ENCODE results near the gene COMMD10.
A peak's percentile ranks its signal among the peaks of the same experiment; 100 is the strongest.
"Not testable (repeated sequence)": the region's sequence is repeated elsewhere in the genome, so short reads cannot be mapped to it uniquely, and the experiment has no call there.

Gene COMMD10

DNA sequence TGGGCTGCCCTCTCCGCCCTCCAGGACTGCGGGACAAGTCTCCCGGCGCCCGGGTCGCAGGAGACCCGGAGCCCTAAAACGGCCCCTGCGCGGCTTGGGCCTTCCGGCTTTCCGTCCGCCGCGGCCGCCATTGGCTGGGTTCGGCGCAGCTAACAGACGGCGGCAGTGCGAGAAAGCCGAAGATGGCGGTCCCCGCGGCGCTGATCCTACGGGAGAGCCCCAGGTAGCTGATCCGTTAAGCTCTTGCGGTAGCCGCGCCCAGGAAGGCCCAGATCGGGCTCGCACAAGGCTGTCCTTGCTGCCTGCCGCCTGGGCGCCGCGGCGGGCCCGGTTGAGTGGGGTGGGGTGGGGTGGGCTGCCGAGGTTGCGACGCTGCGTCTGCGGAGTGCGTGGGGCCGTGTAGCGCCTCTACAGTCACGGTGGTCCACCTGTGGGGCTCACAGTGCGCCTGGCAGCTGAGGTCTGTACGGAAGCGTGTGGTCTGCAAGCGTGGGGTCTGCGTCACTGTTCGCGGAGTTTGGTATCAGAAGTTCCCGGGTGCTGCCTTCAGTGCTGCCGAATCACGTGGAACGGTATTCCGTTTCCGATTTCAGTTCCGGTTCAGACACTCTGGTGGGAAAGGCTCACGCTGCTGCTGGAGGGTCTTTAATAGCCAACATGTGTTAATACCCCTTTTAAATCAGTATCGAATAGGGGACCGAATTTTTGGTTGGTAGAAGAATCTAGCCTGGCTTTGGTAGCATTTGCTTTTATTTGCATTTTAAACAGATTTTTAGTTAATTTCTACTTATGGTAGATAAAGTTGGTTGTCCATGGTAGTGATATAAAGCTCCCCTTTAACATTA is at the start of gene COMMD10:
Gene COMMD10, plus strand, starts transcription at position 155 of the 845 bp plus-strand sequence.
- peak; percentile 70 for DNase-seq

DNA sequence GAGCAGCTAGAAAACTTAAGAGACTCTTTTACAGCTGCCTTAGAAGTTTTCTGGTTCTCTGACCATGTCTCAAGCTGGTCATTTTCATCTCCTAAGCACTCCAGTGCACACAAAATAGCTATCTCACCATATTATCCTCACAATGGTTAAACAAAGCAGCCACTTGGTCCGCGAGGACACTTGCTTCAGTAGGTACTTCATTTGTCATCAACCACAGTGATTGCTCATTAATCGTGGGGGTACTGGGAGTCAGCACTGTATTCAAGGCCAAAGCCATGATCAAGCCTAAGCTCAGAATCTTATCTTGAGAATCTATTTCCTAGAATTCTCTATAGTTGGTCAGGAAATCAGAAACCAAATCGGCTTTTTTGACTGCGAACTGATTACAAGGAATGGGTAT is 49.7 kb upstream of the COMMD10 start:
- DNase-seq, result no peak

DNA sequence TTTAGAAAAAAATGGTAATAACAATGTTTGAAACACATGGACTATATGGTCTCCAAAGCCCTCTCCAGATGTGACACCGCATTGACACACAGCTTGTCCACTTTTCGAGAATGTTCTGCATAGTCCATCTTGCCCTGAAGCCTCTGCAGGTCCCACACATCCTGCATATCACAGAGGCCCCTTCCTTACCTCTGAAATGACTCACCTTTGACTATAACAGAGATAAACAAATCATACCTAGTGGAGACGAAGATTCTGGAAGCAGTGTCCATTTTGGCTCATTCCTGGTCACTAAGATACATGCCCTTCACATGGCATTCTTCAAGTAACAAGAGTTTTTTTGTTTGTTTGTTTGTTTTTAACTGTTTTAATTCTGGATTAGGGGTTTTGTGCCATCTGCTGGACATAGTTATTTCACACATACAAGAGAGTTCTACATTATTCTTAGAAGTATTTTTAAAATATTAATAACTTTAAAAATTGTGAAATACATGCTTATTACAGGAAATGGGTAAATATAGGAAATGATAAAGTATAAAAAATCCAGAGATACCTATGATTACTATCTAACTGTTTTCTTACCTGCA is 47.5 kb upstream of the COMMD10 start:
- DNase-seq, result no peak

DNA sequence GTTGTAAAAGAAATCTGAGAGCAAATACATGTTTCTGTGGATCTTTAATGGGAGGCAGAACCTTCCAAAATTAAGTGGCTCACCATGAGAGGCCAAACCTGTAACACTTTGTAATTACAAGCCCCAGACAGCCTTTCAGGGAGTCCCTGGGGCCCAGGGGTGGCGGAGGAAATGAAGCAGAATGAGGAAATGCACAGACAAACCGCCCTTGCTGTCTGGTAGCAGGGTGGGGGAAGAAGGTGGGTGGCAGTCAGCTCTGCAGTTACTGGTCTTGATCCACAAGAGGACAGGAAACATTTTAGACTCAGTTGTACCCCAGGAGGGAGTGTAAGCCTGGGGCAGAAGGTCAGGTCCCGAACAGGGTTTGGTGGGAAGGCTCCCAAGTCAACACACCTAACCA is 46.0 kb upstream of the COMMD10 start:
- DNase-seq, result no peak

DNA sequence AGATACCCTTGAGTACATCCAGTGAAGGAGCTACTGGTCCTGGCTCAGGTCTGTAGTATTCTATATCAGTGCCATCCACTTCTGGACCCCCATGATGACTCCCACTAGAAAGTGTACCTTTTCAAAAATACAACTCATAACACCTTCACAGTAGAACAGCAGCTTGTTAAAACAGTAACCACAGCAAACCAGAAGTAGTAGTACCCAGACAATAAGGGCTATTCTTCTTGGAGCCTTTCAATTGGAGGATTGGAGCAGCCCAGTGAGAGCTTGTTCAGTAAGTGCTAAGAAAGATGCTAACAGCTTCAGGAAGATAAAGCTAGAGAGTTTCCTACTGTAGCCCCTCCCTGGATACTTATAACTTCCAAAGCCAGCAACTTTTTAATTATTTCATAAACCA is 42.5 kb upstream of the COMMD10 start:
- DNase-seq, result no peak

DNA sequence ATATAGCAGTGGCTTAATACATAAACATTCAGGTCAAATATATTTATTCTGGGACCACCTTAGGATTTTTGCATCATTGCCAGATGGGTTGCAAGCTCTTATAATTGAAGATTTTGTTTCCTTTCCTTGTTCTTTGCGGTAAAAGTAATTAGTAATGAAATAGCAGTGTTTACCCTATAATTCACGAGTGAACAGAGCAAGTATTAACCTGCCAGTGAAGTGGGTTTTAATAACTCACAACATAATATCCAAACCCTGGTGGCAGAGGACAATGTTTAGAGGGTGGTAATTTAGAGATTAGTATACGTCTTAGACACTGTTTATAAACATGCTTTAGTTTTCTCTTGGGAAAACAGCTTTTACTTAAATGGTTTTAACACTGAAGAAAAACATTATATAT is 40.8 kb upstream of the COMMD10 start:
- no peak for DNase-seq

DNA sequence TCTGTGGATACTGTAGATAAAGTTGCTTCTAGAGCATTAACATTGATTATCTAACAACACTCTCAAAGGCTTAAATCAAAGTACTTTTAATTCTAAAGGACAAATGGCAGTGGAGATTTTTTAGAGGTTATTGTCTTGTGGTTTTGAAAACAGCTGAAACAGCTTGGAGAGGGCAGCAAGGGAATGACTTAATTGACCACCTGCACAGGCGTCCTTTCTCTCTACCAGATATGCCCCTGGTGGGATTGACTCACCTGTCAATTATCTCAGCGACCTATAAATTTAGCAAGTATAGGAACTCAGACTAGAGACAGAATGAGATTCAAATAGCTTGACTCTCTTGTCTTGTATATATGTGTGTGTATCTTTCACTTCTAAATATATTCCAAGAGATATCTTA is 39.0 kb upstream of the COMMD10 start:
- DNase-seq, result no peak

DNA sequence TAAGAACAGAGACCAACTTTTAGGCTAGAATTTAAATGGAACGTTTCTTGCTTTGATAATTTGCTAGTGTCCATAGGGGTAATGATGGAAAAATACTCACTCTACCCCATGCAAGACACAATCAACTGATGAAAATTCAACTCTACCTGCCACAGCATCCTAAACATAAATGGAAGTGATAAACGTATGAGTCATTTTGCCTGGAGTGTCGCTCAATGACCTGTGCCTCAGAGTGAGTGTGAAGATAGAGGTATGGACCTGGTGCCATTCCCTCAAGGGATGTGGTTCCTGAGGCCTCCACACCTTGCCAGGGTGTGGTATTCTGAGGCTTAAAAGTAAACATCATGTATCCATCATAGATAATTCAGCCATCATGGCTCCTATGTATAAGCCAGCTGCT is 38.6 kb upstream of the COMMD10 start:
- no peak for DNase-seq

DNA sequence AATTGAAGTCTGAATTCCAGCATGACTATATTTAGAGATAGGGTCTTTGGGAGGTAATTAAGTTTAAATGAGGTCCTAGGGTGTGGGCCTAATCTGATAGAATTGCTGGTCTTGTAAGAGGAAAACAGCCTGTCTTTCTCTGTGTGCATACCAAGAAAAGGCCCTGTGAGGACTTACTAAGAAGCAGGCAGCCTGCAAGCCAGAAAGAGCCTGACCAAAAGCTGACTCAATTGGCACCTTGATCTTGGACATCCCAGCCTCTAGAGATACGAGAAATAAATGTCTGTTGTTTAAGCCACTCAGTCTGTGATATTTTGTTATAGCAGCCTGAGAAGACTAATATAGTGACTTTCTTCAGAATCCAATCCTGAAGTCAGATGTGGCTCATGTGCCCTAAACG is 38.0 kb upstream of the COMMD10 start:
- DNase-seq, result no peak

DNA sequence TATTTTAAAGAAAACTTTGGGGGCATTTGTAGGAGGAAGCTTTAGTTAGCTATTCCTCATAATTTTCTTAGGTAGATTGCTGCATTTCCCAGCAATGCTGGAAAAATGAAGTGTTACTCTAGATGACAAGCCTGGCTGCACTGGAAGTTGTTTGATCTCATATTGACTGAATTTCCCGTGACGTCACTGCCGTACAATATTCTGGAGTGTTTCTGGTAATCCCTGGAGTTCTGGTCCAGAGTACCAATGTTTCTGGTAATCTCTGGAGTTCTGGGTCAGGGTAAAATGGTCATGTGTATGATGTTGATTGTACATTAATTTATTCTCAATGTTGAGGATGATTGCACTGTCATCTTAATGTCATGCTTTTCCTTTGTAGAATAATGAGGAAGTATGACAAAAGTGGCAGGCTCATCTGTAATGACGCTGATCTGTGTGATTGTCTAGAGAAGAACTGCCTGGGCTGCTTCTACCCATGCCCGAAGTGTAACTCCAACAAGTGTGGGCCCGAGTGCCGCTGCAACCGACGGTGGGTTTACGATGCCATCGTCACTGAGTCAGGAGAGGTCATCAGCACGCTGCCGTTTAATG is 26.4 kb upstream of the COMMD10 start:
- no peak for DNase-seq

DNA sequence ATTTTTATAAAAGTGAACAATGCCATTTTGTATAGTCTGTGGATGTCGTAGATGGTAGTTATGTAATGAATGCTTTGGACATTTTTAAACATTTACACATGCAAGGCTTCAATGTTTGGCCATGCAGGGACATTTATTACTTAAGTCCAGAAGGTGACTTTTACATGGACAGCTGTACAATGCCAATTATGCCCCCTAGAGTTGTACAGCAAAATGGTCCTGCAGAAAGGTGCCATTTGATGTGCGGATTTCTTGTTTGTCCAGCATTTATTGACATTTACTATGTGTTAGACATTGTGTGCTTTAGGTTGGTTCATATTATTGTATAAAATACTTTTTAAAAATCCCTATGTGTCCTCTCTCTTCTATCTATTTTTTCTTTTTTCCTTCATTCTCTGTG is 22.5 kb upstream of the COMMD10 start:
- no peak for DNase-seq

DNA sequence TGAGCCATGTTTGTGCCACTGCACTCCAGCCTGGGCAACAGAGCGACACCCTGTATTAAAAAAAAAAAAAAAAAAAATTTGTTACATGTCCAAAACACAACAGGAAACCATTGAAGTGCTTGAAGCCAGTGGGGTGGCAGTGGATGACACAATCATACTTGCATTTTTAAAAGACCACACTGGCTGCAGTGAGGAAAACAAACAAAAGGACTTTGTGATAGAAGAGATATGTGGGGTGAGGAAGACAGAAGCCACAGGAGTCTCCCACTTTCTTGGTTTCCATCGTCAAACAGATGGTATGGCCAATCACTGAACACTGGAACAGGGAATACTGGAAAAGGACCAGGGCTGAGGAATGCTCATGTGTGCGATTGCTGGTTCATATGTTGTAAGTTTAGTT is 20.9 kb upstream of the COMMD10 start:
- no peak for DNase-seq

DNA sequence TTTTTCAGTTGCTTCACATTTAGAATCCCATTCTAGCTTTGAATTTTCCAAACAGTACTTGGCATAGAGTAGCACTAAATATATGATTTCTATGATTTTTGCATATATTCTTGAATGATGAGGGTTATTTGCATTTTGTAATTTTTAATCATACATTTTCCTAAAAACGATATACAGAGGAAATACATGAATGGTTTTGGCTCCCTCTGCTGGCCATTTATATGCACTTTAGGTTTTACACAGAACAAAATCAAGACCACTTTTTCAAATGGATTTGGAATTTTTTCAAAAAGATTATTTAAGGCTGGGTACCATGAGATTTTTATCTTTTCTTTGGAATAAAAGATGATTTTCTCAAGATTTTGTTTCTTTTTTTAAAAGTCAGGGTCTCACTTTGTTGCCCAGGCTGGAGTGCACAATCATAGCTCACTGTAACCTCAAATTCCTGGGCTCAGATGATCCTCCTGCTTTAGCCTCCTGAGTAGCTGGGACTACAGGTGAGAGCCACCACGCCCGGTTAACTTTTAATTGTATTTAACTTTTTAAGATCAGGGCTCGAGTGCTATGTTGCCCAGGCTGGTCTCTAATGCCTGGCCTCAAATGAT is 16.7 kb upstream of the COMMD10 start:
- DNase-seq, result peak; percentile 26

DNA sequence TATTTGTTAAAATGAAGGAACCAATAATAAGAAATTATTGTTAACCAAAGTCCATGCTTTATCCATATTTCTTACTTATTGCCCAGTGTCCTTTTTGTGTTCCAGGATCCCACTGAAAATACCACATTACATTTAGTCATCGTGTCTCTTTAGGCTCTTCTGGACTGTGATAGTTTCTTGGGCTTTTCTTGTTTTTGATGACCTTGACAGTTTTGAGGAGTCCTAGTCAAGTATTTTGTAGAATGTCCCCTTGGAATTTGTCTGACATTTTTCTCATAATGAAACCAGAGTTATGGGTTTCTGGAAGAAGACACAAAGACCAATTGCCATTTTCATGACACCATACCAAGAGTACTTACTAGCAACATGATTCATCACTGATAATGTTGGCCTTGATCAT is 13.6 kb upstream of the COMMD10 start:
- no peak for DNase-seq

DNA sequence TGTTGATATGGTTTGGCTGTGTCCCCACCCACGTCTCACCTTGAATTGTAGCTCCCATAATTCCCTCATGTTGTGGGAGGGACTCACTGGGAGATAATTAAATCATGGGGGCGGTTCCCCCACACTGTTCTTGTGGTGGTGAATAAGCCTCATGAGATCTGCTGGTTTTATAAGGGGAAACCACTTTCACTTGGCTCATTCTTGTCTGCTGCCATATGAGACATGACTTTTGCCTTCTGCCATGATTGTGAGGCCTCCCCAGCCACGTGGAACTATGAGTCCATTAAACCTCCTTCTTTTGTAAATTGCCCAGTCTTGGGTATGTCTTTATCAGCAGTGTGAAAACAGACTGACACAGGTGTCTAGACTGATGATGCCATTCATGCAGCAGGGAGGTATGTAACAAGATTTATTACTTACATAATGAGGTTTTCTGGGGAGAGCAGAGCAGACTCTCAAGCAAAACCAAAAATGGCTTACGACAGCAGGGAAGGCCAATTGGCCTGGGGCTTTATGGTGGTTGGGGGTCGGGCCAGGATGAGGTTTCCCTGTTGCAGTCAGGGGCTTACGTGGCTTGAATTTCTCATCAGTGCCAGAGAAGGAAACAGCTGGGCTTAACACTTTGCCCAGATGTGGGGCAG is 9.5 kb upstream of the COMMD10 start:
- DNase-seq, result no peak

DNA sequence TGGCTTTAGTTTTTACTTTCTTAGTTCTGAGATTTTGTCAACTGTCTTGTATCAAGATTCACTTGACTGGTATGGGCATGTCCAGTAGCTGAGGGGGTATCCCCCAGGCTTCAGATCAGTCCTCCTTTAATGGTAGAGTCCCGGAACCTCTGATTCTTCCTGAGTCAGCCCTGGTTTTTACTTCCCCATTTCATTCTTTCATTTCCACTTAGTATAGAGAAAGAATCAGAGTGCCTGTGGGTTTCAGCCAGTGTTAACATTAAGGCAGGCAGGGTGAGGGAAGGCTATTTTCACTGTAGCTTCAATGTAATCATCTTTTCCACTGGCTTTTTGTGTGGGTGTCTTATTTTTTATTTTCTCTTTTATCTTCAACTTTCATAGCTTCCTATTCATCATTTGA is 8.3 kb upstream of the COMMD10 start:
- no peak for DNase-seq

DNA sequence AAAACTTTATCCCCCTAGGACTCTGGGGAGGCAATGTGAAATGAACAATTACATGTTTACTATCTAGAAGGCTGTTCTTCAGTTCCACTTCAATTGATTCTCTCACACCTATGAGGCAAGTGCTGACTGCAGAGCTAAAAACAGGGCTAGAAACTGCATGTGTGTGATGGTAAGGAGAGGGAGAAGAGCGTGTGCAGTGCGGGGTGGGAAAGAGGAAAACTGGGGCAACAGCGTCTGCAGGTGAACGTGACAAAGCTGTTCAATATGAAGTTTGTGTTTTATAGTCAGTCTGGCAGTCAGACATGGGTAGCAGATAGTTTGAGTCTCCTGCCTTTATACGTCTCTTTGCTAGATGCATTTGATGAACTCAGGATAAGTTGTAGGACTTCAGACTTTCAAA is 6.6 kb upstream of the COMMD10 start:
- no peak for DNase-seq

DNA sequence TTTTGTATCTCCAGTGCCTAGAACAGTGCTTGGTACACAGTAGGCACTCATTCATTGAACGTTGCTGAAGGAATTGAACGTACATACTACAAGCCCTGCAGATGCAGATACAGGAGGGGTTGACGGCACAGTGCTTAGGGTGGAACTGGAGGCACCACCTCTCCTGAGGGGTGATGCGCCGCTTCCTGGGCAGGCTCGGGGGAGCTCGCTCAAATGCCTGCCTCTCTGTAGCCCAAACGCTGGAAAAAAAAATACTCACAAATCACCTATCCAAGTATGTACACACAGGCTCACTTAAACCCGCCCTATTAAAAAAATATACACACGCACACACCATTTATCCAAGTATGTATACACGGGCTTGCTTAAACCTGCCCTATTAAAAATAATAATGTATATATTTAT is 536 bp upstream of the COMMD10 start:
- peak; percentile 40 for DNase-seq

DNA sequence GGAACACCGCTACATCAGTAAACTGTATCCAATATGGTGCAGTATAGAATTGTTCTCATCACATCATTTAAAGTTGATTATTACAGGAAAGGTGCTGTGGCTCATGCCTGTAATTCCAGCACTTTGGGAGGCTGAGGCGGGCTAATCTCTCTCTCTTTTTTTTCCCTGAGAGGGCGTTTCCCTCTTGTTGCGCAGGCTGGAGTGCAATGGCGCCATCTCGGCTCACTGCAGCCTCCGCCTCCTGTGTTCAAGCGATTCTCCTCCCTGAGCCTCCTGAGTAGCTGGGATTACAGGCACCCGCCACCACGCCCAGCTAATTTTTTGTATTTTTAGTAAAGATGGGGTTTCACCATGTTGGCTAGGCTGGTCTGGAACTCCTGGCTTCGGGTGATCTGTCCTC is 1.5 kb downstream of the COMMD10 start:
- DNase-seq, result not testable (repeated sequence)

DNA sequence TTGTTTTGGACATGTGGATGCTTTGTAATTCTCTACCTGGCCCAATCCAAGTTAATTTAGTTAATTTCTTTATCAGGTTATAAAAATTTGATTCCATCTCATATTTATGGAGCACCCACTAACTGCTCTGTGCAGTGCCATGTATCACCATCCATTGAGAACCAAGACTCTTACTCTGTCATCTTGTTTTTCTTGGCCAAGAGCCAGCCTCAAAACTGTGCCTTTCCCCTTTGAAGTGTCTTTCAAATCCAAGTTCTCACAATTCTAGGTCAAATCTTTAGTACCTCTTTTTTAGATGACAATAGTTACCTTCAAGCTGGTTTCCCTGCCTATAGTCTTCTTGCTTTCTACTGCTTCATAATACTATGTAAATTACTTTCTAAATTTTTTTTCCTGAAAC is 3.2 kb downstream of the COMMD10 start:
- no peak for DNase-seq

DNA sequence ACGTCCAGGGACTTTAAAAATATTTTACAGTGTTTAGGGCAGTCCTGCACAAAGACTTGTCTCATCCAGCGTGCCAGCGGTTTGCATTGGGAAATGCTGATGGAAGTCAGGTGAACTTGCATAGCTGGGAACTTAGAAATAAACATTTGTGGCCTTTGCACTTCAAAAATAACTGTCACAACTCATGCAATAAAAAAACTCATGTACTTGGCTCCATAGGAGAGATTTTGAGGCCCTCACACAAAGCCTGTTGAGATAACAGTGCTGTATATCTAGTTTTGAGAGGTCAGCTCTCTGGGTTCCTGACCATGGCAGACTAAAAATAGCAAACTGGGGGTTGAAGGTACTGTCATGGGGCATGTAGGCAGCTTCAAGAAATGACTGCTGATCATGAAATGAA is 5.5 kb downstream of the COMMD10 start:
- DNase-seq, result no peak

DNA sequence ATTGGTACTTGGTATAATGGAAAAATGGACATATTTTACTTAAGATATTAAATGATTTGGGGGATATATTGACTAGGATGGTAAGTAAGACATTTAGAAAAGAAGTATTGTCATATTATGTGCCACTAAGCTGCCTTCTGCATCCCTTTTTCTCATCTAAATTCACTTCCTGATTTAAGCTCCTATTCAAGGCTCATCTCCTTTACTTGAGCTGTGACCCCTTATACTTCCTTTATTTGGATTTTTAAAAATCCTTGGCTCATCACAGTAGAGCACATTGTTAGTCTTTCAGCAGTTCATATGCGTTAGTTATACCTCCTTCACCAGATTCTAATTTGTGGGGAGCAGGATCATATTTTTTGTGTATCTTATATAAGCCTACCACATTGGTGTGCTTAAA is 6.6 kb downstream of the COMMD10 start:
- no peak for DNase-seq

DNA sequence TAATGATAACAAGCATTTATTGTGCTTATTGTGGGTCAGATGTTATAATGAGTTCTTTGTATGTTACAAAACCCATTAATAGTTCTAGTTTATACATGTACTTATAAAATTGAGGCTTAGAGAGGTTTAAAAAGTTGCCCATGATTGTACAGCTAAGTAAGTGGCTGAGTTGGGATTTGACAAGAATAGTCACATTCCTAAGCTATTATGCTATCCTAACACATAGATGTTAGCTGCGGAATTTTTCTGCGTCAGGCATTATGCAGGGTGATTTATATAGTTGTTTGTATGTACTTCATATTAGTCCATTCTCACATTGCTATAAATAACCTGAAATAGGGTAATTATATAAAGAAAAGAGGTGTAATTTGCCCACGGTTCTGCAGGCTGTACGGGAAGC is 12.5 kb downstream of the COMMD10 start:
- no peak for DNase-seq

DNA sequence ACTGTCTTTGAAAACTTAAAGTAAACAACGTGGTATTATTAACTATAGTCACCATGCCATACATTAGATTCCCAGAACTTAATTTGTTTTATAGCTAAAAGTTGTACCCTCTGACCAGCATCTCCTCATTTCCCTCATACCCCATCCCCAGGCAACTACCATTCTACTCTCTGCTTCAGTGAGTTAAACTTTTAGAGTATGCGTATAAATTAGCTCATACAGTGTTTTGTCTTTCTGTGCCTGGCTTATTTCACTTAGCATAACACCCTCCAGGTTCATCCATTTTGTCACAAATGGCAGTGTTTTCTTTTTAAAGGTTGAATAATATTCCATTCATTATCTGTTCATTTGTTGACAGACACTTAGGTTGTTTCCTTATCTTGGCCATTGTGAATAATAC is 14.2 kb downstream of the COMMD10 start:
- no peak for DNase-seq
